HG02943 (cell line): ENCODE measurements around the gene PAN2.

Experiments used
- ATAC-seq: cut with Tn5 transposase; IDR thresholded peaks from one replicate; pipeline ENCODE4 v1.9.1; 2021; ENCODE audit warnings: mild to moderate bottlenecking, low read depth, moderate library complexity; ENCODE audit not compliant: unreplicated experiment

PAN2 gene, protein sequence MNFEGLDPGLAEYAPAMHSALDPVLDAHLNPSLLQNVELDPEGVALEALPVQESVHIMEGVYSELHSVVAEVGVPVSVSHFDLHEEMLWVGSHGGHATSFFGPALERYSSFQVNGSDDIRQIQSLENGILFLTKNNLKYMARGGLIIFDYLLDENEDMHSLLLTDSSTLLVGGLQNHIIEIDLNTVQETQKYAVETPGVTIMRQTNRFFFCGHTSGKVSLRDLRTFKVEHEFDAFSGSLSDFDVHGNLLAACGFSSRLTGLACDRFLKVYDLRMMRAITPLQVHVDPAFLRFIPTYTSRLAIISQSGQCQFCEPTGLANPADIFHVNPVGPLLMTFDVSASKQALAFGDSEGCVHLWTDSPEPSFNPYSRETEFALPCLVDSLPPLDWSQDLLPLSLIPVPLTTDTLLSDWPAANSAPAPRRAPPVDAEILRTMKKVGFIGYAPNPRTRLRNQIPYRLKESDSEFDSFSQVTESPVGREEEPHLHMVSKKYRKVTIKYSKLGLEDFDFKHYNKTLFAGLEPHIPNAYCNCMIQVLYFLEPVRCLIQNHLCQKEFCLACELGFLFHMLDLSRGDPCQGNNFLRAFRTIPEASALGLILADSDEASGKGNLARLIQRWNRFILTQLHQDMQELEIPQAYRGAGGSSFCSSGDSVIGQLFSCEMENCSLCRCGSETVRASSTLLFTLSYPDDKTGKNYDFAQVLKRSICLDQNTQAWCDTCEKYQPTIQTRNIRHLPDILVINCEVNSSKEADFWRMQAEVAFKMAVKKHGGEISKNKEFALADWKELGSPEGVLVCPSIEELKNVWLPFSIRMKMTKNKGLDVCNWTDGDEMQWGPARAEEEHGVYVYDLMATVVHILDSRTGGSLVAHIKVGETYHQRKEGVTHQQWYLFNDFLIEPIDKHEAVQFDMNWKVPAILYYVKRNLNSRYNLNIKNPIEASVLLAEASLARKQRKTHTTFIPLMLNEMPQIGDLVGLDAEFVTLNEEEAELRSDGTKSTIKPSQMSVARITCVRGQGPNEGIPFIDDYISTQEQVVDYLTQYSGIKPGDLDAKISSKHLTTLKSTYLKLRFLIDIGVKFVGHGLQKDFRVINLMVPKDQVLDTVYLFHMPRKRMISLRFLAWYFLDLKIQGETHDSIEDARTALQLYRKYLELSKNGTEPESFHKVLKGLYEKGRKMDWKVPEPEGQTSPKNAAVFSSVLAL

DNA sequence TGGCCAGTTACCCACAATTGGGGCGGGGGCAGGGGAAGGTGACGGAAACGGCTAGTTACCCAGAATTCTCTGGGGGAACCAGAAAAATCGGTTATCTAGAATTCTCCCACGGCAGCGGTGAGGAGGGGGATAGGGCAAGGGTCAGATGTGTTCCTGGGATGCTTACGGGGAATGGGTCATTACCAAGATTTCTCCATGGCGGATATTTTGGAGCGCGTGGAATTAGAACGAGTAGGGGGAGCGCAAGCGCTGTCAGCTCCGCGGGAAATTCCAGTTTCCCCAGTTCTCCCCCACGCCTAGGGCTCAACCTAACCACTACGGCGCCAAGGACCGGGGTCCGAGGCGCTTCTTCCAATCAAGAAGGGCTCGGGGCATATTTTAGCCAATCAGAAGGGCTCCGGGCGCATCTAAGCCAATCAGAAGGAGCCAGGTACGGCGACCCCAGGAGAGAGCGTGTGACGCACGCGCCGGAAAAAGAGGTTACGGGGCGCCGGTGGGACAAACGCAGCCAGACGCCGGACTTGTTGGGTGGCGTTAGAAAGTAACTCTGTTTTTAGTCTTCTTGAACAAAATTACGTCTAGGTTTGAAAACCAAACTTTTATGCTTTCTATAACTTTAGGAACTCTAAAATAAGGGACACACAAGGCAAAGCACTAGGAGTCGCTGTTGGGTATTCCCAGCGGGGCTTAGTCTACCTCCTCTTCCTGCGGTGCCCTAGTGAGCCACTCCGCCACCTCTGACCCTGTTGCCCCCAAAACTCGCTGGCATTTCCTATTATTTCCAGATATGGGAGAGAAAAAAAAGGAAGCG lies at the start of gene PAN2:
TSS of gene PAN2 (minus strand) at position 322 of the 811 bp plus-strand sequence. CDS start 906 bp downstream, outside the sequence.
- ATAC-seq: peak; percentile 98

DNA sequence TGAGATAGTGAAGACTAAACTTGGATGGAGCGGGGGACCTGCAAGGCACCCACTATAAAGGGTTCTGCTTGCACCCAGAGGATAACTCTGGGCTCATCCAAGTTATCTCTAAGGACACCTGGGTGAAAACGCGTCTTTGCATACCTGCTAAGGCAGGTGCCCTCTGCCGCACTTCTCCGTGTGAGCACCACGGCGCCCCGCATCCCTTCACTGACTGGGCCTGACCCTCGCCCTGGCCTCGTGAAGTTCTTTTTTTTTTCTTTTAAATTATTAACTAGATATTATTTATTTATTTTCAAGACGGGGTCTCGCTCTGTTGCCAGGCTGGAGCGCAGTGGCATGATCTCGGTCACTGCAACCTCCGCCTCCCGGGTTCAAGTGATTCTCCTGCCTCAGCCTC lies 48.8 kb upstream of the PAN2 start:
- no peak for ATAC-seq

DNA sequence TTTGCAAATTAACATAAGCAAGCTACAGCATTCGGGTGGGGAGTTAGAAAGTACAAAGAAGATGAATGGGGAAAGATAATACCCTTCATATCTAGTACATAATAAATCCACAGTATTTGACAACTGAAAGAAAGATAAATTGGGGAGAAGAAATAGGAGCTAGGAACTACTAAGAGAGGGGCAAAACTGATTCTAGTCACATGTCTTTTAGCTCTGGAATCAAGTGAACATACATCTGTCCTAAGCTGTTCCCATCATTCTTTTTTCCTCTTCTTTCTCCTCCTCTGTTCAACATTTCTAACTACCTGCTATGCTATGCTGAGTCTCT lies 44.2 kb upstream of the PAN2 start:
- ATAC-seq: no peak

DNA sequence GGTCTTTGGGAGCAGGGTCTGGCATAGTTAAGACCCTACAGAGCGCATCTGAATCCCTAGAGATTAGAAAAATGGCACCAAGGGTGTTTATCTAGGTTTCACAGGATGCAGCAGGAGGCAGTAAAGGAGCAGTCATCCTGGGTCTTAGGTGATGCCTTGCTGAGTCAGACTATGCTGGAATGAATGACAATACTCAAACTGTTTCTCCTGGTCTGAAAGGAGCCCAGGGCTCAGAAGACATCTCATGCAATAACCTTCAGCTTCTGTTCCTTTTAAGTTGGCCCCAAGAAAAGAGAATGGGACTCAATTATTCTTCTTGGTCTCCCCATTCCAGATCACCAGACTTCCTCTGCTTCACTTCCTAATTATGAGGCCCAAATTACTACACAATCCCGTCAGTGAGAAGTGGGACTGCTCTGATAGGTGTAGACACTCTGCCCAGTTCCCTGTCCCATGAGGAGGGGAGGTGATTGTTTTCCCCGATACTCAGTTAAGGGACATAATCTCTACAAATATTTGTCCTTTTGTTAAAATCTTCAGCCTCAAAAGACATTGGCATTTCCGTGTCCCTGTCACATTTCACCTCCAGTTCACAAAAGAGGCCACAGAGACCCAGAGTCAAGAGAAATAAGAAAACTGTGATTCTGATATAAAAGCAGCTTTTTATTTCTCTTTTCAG lies 43.6 kb upstream of the PAN2 start:
- no peak for ATAC-seq

DNA sequence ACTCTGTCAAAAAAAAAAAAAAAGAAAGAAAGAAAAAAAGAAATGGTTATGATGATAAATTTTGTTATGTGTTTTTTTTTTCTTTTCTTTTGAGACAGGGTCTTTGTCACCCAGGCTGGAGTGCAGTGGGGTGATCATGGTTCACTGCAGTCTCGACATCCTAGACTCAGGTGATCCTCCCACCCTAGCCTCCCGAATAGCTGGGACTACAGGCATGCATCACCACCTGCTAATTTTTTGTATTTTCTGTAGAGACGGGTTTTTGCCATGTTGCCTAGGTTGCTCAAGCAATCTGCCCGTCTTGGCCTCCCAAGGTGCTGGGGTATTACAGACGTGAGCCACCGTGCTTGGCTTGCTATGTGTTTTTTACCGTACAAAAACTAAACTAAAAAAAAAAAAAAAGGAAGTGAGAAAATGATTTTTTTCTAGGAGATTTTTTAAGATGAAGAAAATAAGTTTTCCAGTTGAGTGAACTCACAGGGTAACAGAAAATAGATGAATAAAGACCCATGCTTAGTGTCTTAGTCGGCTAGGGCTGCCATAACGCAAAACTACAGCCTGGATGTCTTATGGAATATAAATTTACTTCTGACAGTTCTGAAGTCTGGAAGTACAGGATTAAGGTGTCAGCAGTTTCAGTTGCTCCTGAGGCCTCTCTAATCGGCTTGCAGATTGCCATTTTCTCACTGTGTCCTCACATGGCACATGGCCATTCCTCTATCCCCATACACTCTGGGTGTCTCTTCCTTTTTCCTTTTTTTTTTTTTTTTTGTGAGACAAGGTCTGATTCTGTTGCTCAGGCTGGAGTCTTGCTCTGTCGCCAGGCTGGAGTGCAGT lies 42.0 kb upstream of the PAN2 start:
- ATAC-seq: no peak

DNA sequence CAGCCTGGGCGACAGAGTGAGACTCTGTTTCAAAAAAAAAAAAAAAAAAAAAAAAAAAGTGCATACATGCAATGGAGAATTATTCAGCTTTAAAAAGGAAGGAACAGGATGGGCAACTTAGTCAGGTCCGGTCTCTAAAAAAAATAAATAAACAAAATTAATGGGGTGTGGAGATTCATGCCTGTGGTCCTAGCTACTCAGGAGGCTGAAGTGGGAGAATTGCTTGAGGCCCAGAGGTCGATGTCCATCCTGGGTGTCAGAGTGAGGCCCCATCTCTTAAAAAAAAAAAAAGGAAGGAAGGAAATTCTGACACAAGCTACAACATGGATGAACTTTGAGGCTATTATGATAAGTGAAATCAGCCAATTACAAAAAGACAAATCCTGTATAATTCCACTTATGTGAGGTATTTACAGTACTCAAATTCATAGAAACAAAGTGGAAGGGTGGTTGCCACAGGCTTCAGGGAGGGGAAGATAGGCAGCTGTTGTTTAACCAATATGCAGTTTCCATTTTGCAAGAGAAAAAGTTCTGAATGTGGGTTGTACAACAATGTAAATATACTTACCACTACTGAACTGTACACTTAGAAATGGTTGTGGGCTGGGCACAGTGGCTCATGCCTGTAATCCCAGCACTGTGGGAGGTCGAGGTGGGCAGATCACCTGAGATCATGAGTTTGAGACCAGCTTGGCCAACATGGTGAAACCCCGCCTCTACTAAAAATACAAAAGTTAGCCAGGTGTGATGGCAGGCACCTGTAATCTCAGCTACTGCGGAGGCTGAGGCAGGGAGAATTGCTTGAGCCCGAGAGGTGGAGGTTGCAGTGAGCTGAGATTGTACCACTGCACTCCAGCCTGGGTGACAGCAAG lies 41.2 kb upstream of the PAN2 start:
- no peak for ATAC-seq

DNA sequence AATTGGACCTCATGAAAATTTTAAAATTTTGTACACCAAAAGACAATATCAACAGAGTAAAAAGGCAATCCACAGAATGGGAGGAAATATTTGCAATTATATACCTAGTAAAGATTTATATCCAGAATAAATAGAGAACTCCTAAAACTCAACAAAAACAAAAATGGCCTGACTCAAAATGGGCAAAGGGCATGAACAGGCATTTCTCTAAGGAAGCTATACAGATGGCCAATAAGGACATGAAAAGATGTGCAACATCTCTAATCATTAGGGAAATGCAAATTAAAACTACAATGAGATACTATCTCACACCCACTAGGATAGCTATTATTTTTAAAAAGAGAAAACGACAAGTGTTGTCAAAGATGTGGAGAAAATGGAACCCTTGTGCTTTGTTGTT lies 39.7 kb upstream of the PAN2 start:
- ATAC-seq: no peak

DNA sequence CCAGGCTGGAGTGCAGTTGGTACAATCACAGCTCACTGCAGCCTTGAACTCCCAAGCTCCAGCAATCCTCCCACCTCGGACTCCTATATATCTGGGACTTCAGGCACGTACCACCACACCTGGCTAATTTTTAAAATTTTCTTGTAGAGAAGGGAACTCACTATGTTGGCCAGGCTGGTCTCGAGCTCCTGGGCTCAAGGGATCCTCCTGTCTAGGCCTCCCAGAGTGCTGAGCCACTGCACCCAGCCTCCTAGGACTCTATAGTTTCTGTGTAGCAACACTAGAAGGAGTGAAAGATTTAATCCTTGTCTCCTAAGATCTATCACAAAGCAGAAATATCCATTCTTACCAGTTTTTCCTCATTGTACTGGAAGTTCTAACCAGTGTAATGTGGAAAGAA lies 33.1 kb upstream of the PAN2 start:
- no peak for ATAC-seq

DNA sequence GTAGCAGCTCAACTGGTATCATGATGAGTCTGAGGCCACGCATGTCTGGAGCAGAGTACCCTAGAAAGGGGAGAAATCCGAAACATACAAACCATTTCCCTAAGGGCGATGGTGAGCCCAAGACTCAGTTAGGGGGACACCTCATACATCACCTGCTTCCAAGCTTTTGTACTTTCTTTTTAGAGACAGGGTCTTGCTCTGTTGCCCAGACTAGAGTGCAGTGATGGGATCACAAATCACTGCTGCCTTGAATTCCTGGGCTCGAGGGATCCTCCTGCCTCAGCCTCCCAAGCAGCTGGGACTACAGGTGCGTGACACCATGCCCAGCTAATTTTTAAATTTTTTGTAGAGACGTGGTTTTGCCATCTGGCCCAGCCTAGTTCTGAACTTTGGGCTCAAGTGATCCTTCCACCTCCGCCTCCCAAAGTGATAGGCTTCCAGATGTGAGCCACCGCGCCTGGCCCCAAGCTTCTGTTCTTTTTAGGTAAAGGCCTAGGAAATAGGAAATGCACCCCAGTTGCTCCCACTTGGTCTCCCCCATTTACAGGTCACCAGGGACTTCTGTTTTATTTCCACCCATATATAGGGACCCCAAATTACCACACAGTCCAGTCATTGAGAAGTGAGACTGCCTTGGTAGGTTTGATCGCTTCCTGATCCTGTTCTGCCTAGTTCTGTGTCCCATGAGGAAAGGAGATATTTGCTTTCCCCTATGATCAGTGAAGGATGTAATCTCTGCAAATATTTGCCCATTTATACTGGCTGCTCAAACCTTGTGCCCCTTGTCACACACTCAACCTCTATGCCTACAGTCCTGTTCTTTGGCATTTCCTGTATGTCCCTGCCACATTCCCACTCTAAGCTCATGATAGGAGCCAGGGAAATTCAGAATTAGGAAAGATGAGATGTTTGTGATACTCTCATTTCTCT lies 28.6 kb upstream of the PAN2 start, which contains the start of gene APOF:
TSS of gene APOF (minus strand) at position 728 of the 930 bp plus-strand sequence. CDS start at position 616, 112 bp downstream.
- no peak for ATAC-seq

DNA sequence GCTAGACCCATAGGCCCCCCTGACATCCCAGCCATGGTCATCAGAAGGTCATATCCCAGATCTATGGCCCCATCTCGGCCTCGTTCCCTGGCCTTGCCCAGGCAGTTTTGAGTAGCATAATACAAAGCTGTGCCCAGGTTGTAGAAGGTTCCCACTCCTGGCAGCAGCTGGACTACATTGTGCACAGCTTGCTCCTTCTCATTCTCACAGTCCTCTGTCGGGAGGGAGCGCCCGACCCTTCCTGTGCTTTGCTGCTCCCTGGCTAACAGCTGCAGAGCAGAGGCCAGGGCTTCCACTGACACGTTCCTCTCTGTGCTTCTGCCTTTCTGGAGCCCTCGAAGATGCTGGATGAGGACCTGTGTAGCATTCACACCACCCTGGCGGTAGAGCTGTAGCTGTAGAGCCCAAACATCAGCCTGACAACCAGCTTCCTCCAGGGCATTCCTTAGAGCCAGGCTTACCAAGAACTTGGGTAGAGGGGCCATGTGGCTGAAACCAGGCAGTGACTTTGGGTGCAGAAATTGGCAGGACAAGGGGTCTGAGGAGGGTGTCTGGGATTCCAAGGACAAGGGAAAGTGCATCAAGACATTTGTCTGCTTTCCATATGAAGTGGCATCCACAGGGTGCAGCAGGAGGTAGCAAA lies 27.8 kb upstream of the PAN2 start:
- ATAC-seq: no peak

DNA sequence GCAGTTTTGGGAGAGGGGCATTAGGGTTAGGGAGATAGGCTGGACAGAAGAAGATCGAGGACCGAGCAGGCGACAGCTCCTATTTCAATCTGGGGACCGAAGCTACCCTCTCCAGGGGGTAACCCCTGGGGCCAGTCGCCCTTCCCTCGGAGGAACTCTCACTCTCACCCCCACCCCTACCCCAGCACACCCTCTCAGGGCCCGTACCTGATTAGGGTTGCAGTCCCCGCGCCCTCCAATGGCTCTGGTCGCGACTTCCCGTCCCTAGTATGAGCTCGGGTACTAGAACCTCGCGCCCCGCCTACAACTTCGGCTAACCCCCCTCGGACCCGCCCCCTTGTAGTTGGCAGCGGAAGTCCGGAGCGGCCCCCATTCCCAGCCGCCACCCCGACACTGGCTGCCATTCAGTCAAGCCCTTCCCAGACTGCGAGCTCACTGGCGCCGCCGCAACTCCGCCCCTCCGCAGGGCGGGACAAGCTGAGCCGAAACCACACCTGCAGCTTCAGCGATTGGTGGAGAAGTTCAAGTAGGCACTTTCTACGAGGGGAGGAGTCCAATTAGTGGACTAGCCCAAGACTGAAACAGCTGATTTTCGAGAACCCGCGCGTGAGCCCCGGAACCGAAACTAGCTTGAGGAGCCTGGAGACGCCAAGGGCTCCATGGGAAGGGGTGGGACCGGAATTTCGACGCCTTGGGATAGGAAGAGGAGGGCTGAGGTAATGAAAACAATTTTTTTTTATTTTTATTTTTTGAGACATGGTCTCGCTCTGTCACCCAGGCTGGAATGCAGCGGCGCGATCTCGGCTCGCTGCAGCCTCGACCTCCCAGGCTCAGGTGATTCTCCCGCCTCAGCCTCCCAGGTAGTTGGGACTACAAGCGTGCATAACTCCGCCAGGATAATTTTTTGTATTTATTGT lies 26.3 kb upstream of the PAN2 start, which contains the start of gene STAT2:
TSS of gene STAT2 (minus strand) at position 257 of the 917 bp plus-strand sequence. CDS start 3,536 bp downstream, outside the sequence.
- peak; percentile 92 for ATAC-seq

DNA sequence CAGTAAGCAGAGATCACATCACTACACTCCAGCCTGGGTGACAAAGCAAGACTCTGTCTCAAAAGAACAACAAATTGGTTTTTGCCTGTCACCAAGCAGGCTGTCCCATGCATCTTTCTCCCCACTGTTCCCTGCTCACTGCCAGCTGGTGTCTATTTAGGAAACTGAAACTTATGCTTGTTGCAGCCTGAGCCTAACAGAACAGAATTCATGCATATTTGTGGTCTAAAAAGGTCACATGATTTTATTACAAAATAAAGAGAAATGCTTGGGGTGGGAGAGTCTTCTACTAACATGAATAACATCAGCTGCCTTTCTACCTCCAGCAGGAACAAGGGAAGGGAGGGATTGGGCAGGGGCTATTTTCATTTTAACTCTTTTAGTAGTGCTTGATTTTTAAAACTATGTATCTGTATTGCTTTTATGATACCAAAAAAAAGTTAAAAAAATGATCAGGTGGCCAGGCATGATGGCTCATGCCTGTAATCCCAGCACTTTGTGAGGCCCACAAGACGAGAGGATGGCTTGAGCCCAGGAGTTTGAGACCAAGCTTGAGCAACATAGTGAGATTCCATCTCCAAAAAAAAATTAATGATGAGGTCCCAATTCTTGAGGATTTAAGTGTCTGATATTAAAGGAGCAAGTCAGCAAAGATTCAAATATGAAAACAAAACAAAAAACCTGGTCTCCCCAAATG lies 25.2 kb upstream of the PAN2 start:
- ATAC-seq: no peak

DNA sequence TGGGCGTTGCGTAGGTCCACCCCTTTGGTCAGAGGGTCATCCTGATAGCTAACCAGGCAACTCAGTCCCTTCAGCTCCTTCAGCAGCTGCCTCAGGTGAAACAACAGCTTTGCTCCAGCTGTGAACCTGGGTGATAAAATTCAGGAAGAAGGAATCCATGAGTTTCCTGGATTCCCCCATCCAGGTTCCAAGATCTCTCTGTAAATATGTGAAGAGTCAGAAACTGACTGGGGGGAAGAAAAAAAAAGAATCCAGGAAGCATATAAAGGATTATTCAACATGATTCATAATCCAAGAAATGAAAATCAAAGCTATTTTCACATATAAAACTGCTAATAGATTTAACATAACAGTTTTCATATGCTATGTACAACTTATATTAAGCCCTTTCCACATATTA lies 17.5 kb upstream of the PAN2 start:
- ATAC-seq: no peak

DNA sequence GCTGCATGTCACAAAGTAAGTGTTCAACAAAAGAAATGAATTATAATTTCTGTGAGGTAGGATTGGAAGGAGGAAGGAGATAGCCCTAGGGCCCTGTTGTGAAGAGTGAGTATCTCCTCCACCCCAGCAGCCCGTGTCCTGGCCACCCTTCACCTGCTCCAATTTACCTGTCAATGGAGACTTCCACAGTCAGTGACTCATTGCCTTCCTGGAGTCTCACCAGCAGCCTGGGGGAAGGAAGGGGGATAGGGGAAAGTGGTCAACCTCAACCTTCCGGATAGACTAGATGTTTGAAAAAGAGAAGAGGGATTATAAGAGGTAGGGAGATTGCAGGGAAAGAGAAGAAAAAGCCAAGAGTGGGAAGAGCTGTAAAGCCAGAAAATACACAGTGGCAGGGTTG lies 16.9 kb upstream of the PAN2 start:
- no peak for ATAC-seq
